ENCODE data around the gene SPI1.

The SPI1 gene

DNA sequence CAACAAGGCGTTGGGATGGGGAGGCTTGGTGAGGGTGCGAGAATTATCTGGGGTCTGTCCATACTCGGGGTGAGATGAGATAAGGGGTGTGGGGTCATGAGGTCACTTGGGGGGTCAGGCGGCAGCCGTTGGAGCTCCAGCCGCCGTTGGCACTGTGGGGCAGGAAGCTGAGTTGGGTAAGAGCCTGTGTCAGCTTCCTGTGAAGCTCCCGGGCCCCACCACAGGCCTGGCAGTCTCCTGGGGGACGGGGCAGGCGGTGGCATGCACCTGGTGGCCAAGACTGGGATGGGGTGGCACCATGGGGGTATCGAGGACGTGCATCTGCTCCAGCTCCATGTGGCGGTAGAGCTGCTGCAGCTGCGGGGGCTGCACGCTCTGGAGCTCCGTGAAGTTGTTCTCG is 18.8 kb downstream of the SPI1 start:
- no peak for DNase-seq (ENCODE audit: low spot score)
- FAIRE-seq, result no peak

DNA sequence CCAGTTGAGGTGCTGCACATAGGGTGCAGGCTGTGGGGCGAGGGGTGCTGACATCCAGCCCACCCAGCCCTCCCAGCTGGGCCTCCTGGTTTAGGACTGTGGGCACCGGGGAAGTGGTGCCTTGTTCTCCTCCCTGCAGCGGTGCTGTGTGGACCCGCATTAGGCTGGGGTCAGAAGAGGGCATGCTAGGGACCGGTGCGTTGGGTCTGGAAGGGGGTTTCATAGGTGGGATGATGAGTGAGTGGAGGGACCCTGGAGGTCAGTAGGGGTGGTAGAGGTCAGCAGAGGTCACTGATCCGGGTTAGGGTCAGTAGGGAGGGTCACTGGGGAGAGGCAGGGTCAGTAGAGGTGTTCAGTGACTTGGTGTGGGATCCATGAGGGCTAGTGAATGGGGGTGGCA is 19.2 kb downstream of the SPI1 start:
- no peak for FAIRE-seq

DNA sequence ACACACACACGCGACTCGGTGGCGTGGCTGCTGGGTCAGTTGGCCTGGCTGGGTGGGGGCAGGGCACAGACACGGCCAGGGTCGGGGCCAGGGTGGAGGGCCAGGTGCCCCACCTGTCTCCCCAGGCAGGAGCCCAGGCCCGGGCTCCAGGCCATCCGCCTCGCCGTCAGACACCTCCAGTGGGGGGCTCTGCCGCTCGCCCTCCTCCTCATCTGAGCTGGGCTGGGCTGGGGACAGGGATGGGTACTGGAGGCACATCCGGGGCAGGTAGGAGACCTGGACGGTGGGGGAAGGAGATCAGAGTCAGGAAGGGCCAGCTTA is 19.7 kb downstream of the SPI1 start:
- FAIRE-seq (no peak), DNase-seq (ENCODE audit: low spot score) (no peak)

More for the DNA sequence above, 19.2 kb downstream of the SPI1 start:
- no peak for DNase-seq (ENCODE audit: low spot score)

DNA sequence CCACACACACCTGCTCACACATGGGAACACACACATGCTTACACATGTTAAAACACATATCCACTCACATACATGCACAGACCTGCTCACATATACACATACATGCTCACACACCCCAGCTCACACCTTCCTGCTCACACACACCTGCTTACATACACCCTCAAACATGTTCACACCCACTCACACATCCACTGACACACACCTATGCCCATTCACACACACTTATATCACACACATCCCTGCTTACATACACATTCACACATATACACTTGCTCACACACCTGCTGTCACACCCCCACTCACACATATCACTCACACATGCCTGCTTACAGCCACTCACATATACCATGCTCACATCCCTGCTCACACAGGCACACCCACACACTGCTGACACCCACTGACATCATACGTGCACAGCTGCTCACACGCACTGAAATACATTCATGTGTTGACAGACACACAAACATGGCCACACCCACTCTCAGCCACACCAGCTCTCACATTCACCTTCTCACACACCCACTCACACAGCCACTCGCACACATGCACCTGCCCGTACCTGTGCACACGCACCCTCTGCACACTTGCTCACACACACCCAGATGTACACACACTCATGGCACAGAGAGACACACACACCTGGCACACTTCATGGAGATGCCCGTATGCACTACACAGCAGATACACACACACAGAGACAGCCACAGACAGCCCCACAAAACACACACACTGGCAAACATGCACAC is 20.2 kb downstream of the SPI1 start:
- no peak for DNase-seq (ENCODE audit: low spot score)
- no peak for FAIRE-seq

DNA sequence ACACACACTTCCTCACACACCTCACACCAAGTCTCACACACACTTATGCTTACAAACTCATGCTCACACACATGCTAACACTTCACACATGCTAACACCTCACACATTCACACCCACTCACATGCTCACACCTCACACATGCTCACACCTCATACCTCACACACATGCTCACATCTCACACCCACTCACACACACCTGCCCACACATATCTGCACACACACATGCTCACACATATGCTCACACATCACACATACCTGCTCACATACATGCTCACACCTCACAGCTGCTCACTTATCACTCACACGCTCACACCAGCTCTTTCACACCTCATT is 21.4 kb downstream of the SPI1 start:
- no peak for FAIRE-seq
- DNase-seq (ENCODE audit: low spot score), result no peak

DNA sequence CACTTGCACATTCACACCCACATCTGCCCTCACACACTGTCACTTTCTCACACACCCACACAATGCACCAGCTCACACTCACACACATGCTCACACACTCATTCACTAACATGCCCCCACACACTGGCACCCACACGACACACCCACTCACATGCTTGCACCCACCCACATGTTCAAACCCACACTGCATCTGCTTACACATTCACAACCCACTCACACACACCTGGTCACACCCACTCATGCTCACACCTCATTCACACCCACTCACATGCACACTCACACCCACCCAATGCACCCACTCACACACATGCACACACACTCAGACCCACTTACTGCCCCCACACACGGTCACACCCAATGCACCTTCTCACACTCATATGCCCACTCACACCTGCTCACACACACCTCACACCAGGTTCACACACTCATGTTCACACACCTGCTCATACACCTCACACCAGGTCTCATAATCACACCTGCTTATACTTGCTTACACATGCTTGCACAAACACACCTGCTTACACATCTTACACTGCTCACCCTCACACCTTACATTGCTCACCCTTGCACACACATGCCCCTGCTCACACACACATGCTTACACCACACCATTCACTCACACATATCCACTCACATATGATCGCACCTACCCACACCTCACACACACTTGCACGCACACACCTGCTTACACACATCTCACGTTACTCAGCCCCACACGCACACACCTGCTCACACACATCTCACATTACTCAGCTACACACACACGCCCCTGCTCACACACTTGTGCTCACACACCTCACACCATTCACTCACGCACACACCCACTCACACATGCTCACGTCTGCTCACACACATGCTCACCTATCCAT is 22.0 kb downstream of the SPI1 start:
- DNase-seq (ENCODE audit: low spot score) (no peak), FAIRE-seq (no peak)

DNA sequence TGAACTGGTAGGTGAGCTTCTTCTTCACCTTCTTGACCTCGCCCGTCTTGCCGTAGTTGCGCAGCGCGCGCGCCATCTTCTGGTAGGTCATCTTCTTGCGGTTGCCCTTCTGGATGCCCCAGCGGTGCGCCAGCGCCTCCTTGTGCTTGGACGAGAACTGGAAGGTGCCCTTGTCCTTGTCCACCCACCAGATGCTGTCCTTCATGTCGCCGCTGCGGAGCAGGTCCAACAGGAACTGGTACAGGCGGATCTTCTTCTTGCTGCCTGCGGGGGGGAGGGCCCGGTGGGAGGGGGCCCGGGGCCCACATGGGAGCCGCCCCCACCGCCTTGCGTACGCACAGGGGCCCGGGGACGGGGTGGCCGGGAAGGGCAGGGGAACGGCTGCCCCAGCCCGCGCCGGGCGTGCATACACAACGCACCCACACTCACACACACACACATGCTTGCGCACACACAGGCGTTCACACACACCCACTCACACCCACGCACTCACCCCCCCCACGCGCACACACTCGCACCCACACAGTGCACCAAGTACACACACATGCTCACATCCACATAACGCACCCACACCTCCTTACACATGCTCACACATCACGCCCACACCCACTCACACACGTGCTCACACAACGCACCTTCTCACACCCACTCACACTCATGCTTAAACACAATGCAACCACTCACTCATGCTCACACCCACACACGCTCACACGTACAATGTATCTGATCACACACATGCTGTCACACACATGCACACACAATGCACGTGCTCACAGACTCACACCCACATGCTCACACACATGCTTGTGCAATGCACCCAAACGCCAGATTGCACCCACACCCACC is 22.8 kb downstream of the SPI1 start:
- DNase-seq (ENCODE audit: low spot score) (peak; percentile 79), FAIRE-seq (no peak)

DNA sequence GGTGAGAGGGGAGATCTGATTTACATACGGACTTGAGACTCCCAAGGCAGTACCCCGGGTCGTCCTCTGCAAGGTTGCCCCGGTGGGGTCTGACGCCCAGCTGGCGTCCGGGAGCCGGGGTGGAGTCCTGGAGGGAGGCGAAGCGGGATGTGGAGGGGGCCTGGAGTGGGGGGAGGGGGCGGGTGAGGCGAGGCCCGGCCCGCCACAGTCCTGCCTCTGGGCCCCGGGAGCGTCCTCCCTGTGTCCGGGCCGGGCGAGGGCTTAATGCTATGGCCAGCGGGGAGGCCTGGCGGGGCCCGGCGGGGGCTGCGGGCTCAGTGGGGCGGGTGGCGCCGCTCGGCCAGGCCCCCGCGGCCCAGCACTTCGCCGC is 23.4 kb downstream of the SPI1 start:
- DNase-seq (ENCODE audit: low spot score) (no peak), FAIRE-seq (no peak)

DNA sequence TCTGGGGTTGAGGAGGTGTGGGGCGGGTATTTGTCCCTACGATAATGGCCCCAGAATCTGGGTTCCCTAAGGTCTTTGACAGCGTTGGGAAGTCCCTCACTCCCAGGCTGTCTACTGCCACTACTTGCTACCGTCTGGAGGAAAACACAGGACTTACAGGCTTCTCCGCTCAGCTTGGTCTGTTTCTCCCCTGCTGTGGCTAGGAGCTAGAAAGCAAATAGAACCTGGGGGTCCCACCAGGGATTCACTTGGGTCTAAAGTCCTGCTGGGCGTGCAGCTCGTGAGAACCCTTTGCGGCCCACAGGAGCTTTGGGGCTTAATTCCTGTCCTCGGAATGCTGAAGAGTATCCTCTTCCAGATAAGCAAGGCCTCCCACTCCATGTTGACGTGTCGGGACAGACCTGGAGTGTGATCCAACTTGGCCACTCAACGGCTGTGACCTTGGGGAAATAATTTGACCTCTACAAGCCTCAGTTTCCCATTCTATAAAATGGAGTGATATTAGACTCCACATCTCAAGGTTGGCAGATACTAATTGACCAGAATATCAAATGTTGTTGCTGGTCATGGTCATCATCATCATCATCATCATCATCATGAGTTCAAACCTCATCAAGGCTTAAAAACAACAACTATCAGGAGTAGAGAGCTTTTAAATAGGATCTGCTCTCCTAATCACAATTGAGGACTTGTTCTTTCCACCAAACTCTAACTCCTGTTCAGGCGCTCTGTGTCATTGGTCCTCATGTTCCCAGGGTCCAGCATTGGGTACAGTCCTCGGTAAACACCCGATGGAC is 24.2 kb downstream of the SPI1 start:
- DNase-seq (ENCODE audit: low spot score), result no peak
- FAIRE-seq, result no peak

DNA sequence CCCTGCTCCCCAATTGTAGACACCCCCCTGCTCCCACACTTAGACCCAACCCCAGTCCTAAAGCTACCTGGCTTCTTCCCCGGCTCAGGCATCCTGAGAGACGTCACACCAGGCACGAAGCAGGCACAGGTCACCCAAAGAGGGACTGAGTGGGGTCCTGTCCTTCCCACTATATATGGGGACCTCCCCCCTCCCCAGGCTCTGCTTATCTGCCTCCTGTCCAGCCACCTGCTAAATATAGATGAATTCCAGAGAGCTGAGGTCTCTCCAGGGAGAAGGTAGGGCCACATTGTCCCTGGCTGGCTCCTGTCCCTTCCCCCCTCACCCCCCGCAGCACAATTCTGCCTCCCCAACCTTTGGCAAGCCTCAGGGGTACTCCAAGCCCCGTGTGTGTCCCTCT is 25.8 kb downstream of the SPI1 start, which contains the start of gene MYBPC3:
Gene MYBPC3 (minus strand): TSS at position 147 of the 400 bp plus-strand sequence. CDS start 55 bp downstream, at position 92.
- FAIRE-seq (no peak), DNase-seq (ENCODE audit: low spot score) (no peak)

DNA sequence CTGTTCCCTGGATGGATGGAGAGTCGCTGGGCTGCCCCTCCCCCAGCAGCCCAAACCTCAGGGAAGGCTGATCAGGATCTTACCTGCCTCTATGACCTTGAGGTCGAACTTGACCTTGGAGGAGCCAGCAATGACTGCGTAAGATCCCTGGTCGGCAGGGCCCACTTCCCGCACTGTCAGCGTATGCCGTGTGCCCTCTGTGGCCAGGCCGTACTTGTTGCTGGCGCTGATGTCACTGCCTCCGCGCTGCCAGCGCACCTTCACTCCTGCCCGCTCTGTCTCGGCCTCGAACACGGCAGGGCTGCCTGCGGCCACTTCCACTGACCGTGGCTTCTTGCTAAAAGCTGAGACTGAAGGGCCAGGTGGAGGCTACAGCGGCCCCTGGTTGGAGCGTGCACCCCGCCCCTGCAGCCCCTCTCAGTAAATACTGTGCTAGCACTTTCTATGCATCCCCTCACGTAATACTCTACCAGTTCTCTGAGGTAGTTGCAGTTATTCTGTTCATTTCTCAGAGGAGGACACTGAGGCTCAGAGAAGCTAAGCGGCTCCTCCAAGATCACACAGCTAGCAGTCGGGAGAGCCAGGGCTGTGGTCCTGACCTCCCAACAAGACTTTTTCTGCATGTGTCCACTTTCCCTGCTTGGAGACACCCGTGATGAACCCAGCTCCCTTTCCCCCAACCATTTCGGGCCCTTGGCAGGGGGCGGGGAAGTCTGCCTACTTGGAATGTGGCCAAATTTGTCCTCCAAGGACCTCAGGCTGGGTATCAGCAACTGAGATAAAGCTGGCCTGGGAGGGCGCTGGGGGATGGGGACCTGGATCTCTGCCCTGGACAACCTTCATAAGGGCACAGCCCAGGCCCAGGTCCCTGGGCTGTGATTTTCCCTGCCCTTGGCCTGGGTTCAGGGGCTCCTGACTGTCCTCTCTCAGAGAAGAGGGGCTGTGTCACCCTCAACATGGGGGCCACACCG is 26.9 kb downstream of the SPI1 start:
- FAIRE-seq (no peak), DNase-seq (ENCODE audit: low spot score) (no peak)

DNA sequence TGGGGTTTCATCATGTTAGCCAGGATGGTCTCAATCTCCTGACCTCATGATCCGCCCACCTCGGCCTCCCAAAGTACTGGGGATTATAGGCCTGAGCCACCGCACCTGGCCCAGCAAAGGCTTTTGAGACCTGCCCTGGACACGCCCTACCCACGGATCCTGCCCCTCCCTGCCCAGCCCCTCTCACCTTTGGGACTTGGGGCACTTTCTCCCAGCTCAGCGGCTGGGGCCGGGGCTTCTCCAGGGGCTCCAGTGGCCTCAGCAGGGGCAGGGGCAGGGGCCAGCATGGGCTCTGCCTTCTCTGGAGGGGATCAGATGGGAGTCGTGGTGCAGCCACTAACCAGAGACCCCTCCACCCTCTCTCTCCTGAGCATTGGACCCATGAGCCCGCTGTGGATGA is 28.0 kb downstream of the SPI1 start:
- no peak for FAIRE-seq
- DNase-seq (ENCODE audit: low spot score), result no peak

DNA sequence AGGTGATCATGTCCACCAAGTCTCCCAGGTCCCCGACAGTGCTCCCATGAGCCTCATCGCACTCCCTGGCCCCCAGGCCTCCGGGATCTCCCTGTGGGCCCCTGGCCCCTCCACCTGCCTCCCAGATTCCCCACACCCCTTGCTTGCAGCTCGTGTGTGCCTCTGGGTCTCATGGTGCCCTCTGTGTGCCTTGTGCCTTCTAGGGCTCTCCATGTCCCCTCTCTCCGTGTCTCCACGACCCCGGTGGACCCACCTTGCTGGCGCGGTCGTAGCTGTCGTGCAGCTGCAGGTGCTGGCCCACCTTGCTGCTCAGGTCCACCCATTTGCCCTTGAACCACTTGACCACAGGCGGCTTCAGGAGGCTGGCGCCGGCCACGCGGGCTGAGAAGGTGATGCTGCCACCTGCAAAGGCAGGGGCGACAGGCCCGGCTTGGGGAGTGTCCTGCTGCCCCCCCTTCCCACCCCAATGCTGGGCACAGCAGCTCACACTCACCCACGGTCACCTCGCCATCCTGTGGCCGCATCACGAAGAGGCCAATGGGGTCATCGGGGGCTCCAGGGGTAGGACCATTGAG is 28.7 kb downstream of the SPI1 start:
- FAIRE-seq (no peak), DNase-seq (ENCODE audit: low spot score) (no peak)

DNA sequence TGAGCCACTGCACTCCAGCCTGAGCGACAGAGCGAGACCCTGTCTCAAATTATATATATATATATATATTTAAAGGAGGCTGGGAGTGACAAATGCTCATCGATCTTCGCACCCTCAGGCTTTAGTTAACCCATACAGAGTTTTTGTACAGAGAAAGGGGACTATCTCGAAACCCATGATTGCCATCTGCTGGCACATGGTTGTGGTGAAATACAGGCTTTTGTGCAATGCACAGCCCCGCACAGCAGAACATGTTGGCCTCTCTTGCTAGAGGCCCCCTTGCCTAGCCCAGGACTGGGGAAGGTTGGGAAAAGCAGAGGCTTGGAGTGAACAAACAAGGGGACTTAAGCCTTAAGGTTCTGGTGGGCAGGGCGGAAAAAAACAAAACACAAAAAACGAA is 29.5 kb downstream of the SPI1 start:
- FAIRE-seq, result no peak

DNA sequence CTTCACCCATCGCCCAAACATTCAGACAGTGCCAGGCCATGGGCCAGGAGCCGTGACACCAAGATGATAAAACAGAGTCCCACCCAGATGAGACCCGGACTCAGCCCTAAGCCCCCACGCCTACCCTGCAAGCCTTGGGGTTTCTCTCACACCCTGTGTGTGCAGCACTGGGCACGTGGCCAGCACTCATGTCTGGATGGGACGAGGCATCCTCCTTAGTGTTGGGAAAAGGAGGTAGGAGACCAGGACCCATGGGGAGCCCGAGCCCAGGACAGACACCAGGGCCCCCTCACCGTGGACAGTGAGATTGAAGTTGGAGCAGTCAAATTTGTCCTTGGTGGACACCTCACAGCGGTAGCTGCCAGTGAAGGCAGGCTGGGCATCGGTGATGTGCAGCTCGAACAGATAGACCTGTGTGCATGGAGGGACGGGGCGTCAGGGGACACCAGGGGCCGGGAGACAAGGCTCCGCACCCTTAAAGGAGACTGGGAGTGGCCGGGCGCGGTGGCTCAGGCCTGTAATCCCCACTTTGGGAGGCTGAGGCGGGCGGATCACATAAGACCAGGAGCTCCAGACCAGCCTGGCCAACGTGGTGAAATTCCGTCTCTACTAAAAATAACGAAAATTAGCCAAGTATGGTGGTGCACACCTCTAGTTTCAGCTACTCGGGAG is 30.1 kb downstream of the SPI1 start:
- FAIRE-seq, result no peak
- no peak for DNase-seq (ENCODE audit: low spot score)

More for the DNA sequence above, 29.5 kb downstream of the SPI1 start:
- peak; percentile 17 for DNase-seq (ENCODE audit: low spot score)

DNA sequence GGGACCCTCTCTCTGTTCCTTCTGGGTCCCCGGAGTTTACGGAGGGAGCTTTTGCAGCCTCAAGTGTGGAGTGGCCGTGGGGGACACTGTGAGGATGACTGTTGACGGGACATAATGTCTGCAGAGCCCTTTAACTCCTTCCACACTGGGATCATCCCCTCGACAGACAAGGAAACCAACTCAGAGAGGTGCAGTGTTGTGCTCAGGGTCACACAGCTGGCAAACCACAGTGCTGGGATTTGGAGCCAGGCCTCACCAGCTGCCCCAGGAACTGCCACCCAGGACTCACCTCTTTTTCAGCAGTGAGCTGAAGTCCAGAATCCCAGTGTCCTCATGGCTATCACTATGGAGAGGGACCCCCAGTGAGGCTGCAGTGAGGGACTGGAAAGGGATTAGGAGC is 31.2 kb downstream of the SPI1 start:
- FAIRE-seq, result no peak

DNA sequence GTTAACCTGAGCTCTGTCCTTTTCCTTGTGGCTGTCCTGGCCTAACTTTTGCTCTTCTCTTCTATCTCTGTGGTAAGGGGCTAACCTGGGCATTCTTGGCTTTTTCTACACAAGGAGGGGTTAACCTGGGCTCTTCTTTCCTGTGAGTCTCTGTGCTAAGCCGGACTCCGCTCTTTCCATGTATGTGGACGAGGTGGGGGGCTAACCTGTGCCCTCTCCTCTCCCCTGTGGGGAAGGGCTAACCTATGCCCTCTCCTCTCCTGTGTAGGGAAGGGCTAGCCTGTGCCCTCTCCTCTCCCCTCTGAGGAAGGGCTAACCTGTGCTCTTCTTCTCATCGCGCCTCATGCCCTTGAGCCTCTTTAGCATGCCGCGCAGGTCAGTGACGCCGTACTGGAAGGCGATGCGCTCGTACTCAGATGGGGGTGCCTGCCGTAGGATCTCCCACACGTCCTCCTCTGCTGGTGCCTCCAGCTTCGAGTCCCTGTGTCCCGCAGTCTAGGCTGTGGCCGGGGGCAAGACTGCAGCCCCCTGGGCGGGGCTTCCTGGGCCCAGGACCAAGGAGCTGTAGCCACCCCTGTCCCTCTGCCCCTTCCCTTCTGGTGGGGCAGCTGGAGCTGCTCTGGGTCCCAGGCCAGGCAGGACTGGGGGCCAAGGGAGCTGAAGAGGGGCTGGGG is 32.3 kb downstream of the SPI1 start:
- FAIRE-seq (no peak), DNase-seq (ENCODE audit: low spot score) (no peak)

More for the DNA sequence above, 31.2 kb downstream of the SPI1 start:
- DNase-seq (ENCODE audit: low spot score), result no peak

DNA sequence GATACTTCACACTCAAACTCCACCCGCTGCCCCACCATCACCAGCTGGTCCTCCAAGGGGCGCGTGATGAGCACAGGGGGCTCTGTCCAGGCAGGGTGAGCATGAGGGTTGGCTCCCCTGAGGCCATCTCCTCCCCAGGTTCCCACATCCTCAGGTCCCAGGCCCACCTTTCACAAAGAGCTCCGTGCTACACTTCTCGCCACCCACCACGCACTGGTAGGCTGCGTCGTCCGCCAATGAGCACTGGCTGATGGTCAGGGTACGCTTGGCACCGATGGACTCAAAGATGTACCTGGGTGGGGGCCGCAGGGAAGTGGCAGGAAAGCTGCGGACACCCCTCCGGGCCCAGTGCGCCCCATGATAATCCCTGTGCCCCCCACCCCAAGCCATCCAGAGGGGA is 35.5 kb downstream of the SPI1 start:
- no peak for FAIRE-seq
- DNase-seq (ENCODE audit: low spot score), result no peak

Data from RCC 7860 (cell line).